K562 (cell line): ENCODE results near the gene HEBP2. TPM values are rescaled to one million over a fixed set of nuclear protein-coding genes. Genes with fewer than 3 reads are reported as not detected.
A peak's percentile ranks its signal among the peaks of the same experiment; 100 is the strongest.

Experiments
- CEBPG ChIP-seq, 3 experiments: fragments of 200-800 bp in 1 of 3; sonication (Bioruptor generic) in 1 of 3; sonication (generic) in 1 of 3; formaldehyde crosslinking in 1 of 3; IDR thresholded peaks in 2 of 3; conservative IDR thresholded peaks in 1 of 3; 2 replicates each; pipeline versions ENCODE4 v1.6.1 to v1.8.0; 2016 to 2022; ENCODE audit warnings: missing compliant biosample characterization in 2 of 3, missing genetic modification characterization in 2 of 3, mild to moderate bottlenecking in 1 of 3, missing genetic modification reagents in 1 of 3
- CSDE1 ChIP-seq, 2 experiments: fragments of 450-650 bp; IDR thresholded peaks; 2 replicates each; pipeline ENCODE4 v1.6.1; 2016; ENCODE audit warnings: mild to moderate bottlenecking in 1 of 2
- CXXC5 ChIP-seq: fragments of 250-450 bp; sonication (Bioruptor Pico); IDR thresholded peaks from 2 replicates; pipeline ENCODE4 v1.8.0; 2022; ENCODE audit warnings: inconsistent platforms, mild to moderate bottlenecking, moderate library complexity
- ELF2 ChIP-seq: fragments of 250-450 bp; sonication (Bioruptor Pico); IDR thresholded peaks from 2 replicates; pipeline ENCODE4 v1.5.0; 2021; ENCODE audit warnings: mild to moderate bottlenecking
- ELF4 ChIP-seq: fragments of 450-650 bp; formaldehyde crosslinking; IDR thresholded peaks from 2 replicates; pipeline ENCODE4 v1.4.0; 2022; ENCODE audit warnings: missing genetic modification characterization
- L3MBTL2 ChIP-seq: fragments of 450-650 bp; IDR thresholded peaks from 2 replicates; pipeline ENCODE4 v1.6.1; 2016; ENCODE audit warnings: mild to moderate bottlenecking, moderate library complexity
- MYC ChIP-seq, 2 experiments: fragments of 250-450 bp in 1 of 2; sonication (Bioruptor Pico) in 1 of 2; IDR thresholded peaks; 2 replicates each; pipeline versions ENCODE4 v1.5.1 to v1.6.1; 2012 to 2021; ENCODE audit warnings: low read depth in 2 of 2, borderline replicate concordance in 1 of 2, improper control_type of control experiment in 1 of 2, low read length in 1 of 2, mild to moderate bottlenecking in 1 of 2, moderate library complexity in 1 of 2
- NONO ChIP-seq, 2 experiments: fragments of 200-400 bp in 1 of 2; fragments of 450-650 bp in 1 of 2; formaldehyde crosslinking in 1 of 2; IDR thresholded peaks; 2 replicates each; pipeline ENCODE4 v1.6.1; 2017; ENCODE audit warnings: low read depth in 2 of 2, mild to moderate bottlenecking in 2 of 2, moderate library complexity in 2 of 2, low read length in 1 of 2
- PTTG1 ChIP-seq: fragments of 450-650 bp; IDR thresholded peaks from 2 replicates; pipeline ENCODE4 v1.6.1; 2016; ENCODE audit warnings: low read depth, mild to moderate bottlenecking, missing genetic modification characterization, missing compliant biosample characterization
- ZNF224 ChIP-seq: sonication (generic); formaldehyde crosslinking; IDR thresholded peaks from 2 replicates; pipeline ENCODE4 v1.8.0; 2022; ENCODE audit warnings: mild to moderate bottlenecking, missing genetic modification reagents
- ZNF3 ChIP-seq: fragments of 250-450 bp; sonication (Bioruptor Pico); IDR thresholded peaks from 2 replicates; pipeline ENCODE4 v1.5.0; 2021; ENCODE audit warnings: mild to moderate bottlenecking, moderate library complexity
- polyA plus RNA-seq, 8 experiments: library from polyadenylated mRNA; depleted of rRNA in 4 of 8; stranded (reverse) in 5 of 8; unstranded in 3 of 8; fragments of >200 nt; fragmentation: Nextera tagmentation in 2 of 8; fragmentation: Illumina TruSeq in 1 of 8; extraction: Ambion mirVana in 2 of 8; extraction: Trizol in 1 of 8; gene quantifications; 2 replicates each; pipeline versions ENCODE4 v1.2.1 to v1.2.3, GENCODE V29; 2011 to 2014; ENCODE audit warnings: inconsistent platforms in 1 of 8, missing spikeins in 1 of 8
- total RNA-seq, 7 experiments: library from RNA; depleted of rRNA in 6 of 7; stranded (reverse); fragments of >200 nt in 6 of 7; fragmentation: Illumina TruSeq in 2 of 7; extraction: Trizol in 2 of 7; gene quantifications; 2 replicates each; pipeline versions ENCODE4 v1.2.1 to v1.2.3, GENCODE V29; 2011 to 2021; ENCODE audit warnings: low replicate concordance in 1 of 7
- TF ChIP-seq, protein P1 (sequence below): fragments of 450-650 bp; IDR thresholded peaks from 2 replicates; pipeline ENCODE4 v1.6.1; 2018; ENCODE audit warnings: mild to moderate bottlenecking, low read depth; ENCODE audit not compliant: partially characterized antibody
- TF ChIP-seq, protein P2 (sequence below): fragments of 150-350 bp; IDR thresholded peaks from 2 replicates; pipeline ENCODE4 v1.6.1; 2014; ENCODE audit warnings: low read depth, mild to moderate bottlenecking, low read length, borderline replicate concordance
- TF ChIP-seq, protein P3 (sequence below): fragments of 450-650 bp; IDR thresholded peaks from 2 replicates; pipeline ENCODE4 v1.6.1; 2017; ENCODE audit warnings: antibody characterized with exemption
- TF ChIP-seq, protein P4 (sequence below): fragments of 450-650 bp; IDR thresholded peaks from one replicate; pipeline ENCODE4 v1.6.1; 2018; ENCODE audit warnings: mild to moderate bottlenecking, moderate library complexity; ENCODE audit not compliant: partially characterized antibody
- TF ChIP-seq, protein P5 (sequence below): fragments of 250-450 bp; sonication (Bioruptor Pico); IDR thresholded peaks from 2 replicates; pipeline ENCODE4 v1.8.0; 2022; ENCODE audit warnings: moderate library complexity, mild to moderate bottlenecking, inconsistent platforms

Gene HEBP2
- total and polyA plus RNA-seq, 9 of the 15 experiments (the other 6 are each of a cell fraction or from before 2014, with no cell fraction given), result 8.5 to 63.7 (median 36.9) TPM

DNA sequence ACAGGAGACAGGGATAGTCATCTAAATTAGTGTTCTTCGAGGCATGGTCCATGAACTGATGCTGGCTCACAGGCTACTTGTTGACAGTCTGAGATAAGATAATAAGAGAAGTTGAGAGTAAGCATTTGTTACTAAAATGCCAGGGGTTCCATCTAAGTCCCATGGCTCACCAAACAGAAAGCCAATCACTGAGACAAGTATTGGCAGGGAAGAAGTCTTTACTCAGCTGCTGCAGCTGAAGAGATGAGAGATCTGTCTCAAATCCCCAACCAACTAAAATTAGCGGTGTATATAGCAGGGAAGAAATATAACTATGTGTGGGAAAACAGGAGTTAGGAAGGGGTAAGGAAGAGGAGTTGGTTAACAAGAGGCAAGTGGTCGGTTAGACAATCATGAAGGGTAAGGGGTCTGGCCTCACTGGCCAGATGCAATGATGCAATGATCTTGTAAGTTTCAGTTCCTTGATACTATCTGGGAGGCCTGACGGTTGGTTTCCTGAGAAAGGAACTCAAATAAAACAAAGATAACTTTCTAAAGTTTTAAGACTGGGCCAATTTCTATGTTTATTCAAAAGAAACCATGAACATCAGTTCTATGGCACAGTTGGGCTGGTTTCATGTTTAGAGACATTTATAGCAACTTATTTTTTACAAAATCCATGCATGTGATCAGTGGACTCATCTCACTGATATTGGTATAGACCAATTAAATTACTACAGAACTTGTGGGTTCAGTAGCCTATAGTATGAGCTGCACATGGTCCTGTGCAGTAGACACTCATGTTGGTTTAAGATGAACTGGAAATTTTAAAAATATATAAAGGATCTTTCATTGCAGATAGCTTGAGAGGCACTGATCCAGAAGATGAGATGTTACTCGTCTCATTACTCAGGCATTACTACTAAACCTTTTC, 9.9 kb upstream of the HEBP2 start (continued):
- TF ChIP-seq, protein P1, sequence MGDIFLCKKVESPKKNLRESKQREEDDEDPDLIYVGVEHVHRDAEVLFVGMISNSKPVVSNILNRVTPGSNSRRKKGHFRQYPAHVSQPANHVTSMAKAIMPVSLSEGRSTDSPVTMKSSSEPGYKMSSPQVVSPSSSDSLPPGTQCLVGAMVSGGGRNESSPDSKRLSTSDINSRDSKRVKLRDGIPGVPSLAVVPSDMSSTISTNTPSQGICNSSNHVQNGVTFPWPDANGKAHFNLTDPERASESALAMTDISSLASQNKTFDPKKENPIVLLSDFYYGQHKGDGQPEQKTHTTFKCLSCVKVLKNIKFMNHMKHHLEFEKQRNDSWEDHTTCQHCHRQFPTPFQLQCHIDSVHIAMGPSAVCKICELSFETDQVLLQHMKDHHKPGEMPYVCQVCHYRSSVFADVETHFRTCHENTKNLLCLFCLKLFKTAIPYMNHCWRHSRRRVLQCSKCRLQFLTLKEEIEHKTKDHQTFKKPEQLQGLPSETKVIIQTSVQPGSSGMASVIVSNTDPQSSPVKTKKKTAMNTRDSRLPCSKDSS, result no peak
- TF ChIP-seq, protein P2, sequence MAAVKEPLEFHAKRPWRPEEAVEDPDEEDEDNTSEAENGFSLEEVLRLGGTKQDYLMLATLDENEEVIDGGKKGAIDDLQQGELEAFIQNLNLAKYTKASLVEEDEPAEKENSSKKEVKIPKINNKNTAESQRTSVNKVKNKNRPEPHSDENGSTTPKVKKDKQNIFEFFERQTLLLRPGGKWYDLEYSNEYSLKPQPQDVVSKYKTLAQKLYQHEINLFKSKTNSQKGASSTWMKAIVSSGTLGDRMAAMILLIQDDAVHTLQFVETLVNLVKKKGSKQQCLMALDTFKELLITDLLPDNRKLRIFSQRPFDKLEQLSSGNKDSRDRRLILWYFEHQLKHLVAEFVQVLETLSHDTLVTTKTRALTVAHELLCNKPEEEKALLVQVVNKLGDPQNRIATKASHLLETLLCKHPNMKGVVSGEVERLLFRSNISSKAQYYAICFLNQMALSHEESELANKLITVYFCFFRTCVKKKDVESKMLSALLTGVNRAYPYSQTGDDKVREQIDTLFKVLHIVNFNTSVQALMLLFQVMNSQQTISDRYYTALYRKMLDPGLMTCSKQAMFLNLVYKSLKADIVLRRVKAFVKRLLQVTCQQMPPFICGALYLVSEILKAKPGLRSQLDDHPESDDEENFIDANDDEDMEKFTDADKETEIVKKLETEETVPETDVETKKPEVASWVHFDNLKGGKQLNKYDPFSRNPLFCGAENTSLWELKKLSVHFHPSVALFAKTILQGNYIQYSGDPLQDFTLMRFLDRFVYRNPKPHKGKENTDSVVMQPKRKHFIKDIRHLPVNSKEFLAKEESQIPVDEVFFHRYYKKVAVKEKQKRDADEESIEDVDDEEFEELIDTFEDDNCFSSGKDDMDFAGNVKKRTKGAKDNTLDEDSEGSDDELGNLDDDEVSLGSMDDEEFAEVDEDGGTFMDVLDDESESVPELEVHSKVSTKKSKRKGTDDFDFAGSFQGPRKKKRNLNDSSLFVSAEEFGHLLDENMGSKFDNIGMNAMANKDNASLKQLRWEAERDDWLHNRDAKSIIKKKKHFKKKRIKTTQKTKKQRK, result no peak
- TF ChIP-seq, protein P3, sequence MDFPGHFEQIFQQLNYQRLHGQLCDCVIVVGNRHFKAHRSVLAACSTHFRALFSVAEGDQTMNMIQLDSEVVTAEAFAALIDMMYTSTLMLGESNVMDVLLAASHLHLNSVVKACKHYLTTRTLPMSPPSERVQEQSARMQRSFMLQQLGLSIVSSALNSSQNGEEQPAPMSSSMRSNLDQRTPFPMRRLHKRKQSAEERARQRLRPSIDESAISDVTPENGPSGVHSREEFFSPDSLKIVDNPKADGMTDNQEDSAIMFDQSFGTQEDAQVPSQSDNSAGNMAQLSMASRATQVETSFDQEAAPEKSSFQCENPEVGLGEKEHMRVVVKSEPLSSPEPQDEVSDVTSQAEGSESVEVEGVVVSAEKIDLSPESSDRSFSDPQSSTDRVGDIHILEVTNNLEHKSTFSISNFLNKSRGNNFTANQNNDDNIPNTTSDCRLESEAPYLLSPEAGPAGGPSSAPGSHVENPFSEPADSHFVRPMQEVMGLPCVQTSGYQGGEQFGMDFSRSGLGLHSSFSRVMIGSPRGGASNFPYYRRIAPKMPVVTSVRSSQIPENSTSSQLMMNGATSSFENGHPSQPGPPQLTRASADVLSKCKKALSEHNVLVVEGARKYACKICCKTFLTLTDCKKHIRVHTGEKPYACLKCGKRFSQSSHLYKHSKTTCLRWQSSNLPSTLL, result no peak
- peak; percentile 47 for TF ChIP-seq CXXC5 (CRISPR knock-in tag)
- 0 out of 2 replicates have a peak, but pooled peaks have one; percentile 15 for TF ChIP-seq ELF2 (CRISPR knock-in tag)
- TF ChIP-seq, protein P4, sequence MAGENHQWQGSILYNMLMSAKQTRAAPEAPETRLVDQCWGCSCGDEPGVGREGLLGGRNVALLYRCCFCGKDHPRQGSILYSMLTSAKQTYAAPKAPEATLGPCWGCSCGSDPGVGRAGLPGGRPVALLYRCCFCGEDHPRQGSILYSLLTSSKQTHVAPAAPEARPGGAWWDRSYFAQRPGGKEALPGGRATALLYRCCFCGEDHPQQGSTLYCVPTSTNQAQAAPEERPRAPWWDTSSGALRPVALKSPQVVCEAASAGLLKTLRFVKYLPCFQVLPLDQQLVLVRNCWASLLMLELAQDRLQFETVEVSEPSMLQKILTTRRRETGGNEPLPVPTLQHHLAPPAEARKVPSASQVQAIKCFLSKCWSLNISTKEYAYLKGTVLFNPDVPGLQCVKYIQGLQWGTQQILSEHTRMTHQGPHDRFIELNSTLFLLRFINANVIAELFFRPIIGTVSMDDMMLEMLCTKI, result no peak
- TF ChIP-seq CEBPG (CRISPR knock-in tag; IDR thresholded peaks at IDR 0.05), result peak; percentile 89
- TF ChIP-seq CEBPG (tag; conservative IDR thresholded peaks at IDR 0.05 in 1 of 2, IDR thresholded peaks at IDR 0.05 in 1 of 2), result peak; percentile 96 to 97
- no peak for TF ChIP-seq NONO (IDR thresholded peaks at IDR 0.05; ENCODE audit: low read depth in 2 of 2, low read length in 1 of 2)
- TF ChIP-seq CSDE1 (IDR thresholded peaks at IDR 0.05), result no peak
- TF ChIP-seq L3MBTL2, result peak; percentile 42; the same call in 1 of the 2 replicates
- TF ChIP-seq ELF4 (CRISPR knock-in tag), result 0 out of 2 replicates have a peak, but pooled peaks have one; percentile 10
- peak; percentile 40 for TF ChIP-seq MYC (IDR thresholded peaks at IDR 0.05; ENCODE audit: low read depth, low read length)
- TF ChIP-seq MYC (CRISPR knock-in tag; IDR thresholded peaks at IDR 0.05; ENCODE audit: borderline replicate concordance, low read depth), result no peak
- peak; percentile 12 for TF ChIP-seq PTTG1
- 0 out of 2 replicates have a peak, but pooled peaks have one; percentile 9 for TF ChIP-seq ZNF3 (CRISPR knock-in tag)
- TF ChIP-seq ZNF224 (CRISPR knock-in tag), result no peak
- TF ChIP-seq, protein P5, sequence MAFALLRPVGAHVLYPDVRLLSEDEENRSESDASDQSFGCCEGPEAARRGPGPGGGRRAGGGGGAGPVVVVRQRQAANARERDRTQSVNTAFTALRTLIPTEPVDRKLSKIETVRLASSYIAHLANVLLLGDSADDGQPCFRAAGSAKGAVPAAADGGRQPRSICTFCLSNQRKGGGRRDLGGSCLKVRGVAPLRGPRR, result no peak
